HG03039 (cell line): ENCODE results near the gene CLCNKB.
"Not testable (repeated sequence)": the region's sequence is repeated elsewhere in the genome, so short reads cannot be mapped to it uniquely, and the experiment has no call there.

ENCODE experiments used
- ATAC-seq: cut with Tn5 transposase; IDR thresholded peaks from one replicate; pipeline ENCODE4 v1.9.1; 2021; ENCODE audit warnings: mild to moderate bottlenecking, moderate library complexity; ENCODE audit not compliant: unreplicated experiment

The CLCNKB gene

GRCh38 chr1:16029288-16029687, 14.3 kb upstream of the CLCNKB start:
- ATAC-seq: no peak

DNA sequence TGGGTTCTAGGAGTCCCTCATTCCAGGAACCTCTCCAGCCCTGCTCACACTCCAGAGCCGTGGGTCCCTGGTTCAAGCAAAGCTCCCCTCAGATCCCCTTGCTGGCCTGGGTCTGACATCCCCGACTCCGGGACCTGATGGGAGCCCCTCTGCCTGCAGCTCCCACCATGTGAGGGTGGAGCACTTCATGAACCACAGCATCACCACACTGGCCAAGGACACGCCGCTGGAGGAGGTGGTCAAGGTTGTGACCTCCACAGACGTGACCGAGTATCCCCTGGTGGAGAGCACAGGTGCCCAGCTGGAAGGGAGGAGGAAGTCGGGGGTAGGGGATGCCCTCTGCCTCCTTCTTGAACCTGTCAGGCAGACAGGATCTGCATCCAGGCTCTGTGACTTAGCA, 12.0 kb upstream of the CLCNKB start:
- ATAC-seq: no peak

- no peak for ATAC-seq
Measured at GRCh38 chr1:16032388-16033102, 11.0 kb upstream of the CLCNKB start.

GRCh38 chr1:16033103-16033632, 10.4 kb upstream of the CLCNKB start:
- not testable (repeated sequence) for ATAC-seq

- ATAC-seq: not testable (repeated sequence)
Measured at GRCh38 chr1:16036461-16036860, 7.1 kb upstream of the CLCNKB start.

DNA sequence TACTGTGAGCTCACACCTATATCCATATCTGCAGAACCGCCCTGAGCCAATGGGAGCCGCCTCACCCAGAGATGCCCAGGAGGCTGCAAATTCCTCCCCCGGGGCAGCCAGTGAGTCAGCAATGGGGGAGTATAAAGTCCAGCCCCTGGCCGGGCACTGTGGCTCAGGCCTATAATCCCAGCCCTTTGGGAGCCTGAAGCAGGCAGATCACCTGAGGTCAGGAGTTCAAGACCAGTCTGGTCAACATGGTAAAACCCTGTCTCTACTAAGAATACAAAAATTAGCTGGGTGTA, 5.0 kb upstream of the CLCNKB start:
- ATAC-seq: no peak

- not testable (repeated sequence) for ATAC-seq
Measured at GRCh38 chr1:16039871-16040270, 3.7 kb upstream of the CLCNKB start.

GRCh38 chr1:16041200-16041599, 2.4 kb upstream of the CLCNKB start:
- ATAC-seq: no peak

DNA sequence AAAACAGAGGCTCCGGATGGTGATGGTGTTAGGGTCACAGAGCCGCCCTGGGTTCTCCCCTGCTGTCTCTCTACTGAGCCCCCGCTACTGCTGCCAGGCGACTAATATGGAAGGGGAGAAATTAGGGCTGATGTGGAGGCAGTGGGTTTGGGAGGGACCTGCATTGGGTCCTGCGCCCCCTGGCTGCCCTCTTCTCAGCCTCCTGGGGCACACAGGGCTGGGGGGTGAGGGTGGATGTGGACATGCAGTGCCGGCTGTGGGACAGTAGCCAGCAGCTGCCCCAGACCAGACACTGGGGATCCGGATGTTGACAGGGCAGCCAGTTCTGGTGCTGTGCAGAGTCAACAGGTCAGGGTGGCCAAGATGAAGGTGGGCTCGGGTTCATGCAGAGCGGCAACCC, 1.5 kb upstream of the CLCNKB start:
- ATAC-seq: no peak

DNA sequence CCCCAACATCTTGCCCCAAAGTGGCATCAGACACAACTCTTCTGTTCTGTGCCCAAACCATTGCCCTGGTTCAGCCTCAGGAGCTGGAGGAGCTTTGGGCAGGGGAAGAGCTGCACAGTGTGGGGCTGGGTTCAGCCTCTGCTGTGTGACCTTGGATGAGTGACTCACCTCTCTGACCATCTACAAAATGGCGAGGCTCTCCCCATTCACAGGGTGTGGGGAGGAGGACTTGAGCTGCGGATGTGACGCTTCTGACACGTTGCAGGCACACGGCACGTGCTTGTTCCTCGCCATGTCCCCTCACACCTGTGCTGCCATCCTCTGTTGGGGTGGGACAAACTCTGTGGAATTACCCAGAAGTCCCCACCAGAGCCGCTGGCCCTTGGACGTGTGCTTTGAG, 928 bp upstream of the CLCNKB start:
- ATAC-seq: not testable (repeated sequence)

- no peak for ATAC-seq
Measured at GRCh38 chr1:16043950-16044349, 368 bp downstream of the CLCNKB start.

DNA sequence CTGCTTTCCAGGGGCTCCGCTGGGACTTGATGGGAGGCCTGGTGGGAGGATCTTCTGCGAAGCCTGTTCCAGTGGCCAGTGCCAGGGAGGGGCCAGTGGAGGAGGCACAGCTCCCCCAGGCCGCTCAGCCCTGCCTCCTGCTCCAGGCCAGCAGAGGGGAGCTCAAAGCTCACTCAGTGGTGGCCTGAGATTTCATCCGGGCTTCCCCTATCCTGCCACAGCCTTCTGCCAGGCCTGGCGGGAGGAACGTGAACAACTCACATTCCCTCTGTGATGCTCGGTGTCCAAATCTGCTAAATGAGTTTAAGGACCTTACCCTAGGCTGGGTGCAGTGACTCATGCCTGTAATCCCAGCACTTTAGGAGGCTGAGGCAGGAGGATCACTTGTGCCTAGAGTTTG, 3.3 kb downstream of the CLCNKB start:
- no peak for ATAC-seq

DNA sequence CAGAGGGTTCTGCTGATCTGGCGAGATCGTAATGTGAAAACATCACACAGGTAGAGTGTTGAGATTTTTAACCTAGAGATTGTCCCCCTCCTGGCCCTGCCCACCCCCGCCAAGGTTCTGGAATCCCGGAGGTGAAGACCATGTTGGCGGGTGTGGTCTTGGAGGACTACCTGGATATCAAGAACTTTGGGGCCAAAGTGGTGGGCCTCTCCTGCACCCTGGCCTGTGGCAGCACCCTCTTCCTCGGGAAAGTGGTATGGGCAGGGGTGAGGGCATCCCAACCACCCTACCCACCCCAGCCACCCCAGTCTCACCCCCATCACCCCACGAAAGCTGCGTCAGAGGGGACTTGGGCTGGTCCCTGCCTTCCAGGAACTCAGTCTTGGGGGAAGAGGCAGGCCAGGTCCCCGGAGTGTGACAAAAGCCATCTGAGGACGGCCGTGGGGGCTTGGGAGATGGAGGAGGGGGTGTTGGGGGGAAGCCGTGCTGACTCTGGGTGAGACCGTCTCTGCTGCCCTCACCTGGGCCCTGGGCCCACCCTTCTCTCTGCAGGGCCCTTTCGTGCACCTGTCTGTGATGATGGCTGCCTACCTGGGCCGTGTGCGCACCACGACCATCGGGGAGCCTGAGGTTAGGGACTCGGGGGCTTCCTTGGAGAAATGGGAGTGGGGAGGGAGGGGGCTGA, 4.4 kb downstream of the CLCNKB start:
- no peak for ATAC-seq

DNA sequence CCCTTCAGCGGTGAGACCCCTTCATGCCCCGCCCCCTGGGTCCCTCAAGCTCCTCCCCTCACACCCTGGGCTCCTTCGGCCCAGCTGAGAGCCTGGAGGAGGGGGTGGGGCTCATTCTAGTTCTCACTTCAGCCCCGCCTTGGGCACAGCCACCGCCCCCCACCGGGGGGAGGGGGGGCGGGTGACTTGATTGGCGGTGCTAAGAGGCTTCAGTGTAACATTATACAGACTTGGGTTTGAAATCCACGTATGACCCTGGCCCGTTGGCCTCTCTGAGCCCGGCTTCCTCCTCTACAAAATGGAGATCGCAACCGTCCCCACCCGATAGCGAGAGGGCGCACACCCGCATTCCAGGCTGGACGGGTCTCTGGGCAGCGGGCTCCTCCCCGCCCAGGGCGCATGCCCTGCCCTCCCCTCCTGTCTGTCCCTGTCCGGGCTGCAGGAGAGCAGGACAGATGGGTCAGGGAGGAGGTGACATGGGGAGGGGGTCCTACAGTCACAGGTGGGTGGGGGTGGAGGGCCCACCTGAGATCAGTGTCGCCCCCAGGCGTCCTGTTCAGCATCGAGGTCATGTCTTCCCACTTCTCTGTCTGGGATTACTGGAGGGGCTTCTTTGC, 5.1 kb downstream of the CLCNKB start:
- no peak for ATAC-seq

- no peak for ATAC-seq
Measured at GRCh38 chr1:16050328-16050727, 6.7 kb downstream of the CLCNKB start.

DNA sequence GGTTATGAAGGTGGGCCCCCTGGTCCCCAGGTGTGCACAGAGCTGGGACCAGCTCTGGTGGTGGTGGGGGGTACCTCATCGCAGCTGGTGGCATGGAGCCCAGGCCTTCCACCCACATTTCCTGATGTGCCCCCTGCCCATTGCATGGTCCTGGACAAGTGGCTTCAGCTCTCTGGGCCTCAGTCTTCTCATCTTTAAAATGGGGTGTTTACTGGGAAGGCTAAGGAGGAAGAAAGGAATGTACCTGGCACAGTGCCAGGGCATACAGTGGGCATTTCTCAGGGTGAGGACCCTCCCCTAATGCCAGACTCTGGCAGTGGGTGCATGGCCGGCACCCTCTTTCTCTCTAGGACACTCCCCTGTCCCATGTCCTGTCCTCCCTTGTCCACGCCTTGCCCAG, 7.5 kb downstream of the CLCNKB start:
- no peak for ATAC-seq

GRCh38 chr1:16051949-16052348, 8.4 kb downstream of the CLCNKB start:
- ATAC-seq: not testable (repeated sequence)

DNA sequence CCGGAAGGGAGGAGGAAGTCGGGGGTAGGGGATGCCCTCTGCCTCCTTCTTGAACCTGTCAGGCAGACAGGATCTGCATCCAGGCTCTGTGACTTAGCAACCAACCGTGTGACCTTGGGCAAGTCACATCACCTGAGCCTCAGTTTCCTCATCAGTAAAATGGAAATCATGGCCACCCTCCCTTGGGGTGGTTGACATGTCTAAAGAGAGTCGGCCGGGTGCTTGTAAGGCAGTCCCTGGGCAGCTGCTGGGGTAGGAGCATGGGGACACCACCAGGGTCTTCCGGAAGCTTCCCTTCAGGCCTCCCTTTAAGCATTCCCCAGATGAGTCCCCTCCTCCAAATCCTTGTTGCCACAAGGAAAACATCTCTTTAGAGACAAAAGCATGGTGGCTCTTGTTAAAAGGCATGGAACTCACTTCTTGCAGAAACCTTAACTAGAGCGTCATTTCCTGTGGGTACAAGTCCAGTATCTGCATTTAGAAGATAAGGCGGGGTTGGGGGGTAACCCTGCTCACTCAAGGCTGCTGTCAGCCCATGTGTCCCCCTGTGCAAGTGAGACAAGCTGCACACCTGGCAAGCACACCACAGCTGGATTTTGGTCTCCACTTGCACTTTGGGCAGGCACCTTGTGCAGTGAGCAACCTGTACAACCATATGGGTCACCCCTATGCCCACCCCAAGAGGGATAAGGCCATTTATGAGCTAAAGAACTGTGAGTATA, 10.4 kb downstream of the CLCNKB start:
- ATAC-seq: no peak

DNA sequence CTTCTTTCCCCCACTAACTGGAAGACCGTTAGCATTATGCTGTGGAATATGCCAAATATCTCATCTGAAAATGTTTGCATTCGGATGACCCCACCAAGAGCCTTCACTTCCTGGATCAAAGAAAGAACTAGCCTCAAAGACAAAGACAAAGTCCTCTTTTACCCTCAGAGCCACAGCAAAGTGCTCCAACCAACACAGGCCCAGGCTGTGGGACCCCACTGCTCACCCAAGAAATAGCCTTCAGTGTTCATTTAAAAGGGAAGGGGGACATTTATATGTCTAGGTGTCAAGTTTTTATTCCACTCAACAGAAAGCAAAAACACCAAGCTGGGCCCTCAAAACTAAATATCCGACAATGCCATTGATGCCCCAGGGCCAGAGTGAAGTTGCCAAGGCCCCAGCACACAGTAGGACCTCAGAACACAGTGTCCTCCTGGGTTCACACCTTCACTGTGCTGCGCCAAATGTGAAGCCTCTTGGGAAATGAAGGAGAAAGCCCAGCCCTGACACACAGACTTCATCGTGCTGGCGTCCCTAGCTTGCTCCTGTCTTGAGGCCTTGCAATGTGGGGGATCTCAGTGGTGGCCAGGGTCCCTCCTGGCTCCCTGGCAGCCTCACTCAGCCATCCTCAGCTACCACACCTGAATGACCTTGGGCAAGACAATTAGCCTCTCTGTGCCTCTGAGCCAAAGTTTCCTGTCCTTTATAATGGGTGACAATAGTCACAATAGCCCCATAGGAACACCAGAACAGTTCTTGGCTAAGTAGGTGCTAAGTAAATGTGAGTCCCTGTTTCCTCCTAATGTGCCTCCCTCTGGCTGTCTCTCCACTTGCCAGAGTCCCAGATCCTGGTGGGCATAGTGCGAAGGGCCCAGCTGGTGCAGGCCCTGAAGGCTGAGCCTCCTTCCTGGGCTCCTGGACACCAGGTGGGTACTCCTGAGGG, 11.3 kb downstream of the CLCNKB start:
- ATAC-seq: no peak
